Keratinocyte (primary cell): ENCODE measurements around the gene TTC16. TPM values are rescaled to one million over a fixed set of nuclear protein-coding genes. Genes with fewer than 3 reads are reported as not detected.

ENCODE experiments used
- DNase-seq: peaks from one replicate; pipeline ENCODE4 v3.0.0-alpha.2; 2011; ENCODE audit warnings: low read depth, missing footprints, low spot score
- FAIRE-seq: peaks from 2 replicates; lab custom pipeline; 2011; peaks lifted over from hg19 to GRCh38; lab: Jason Lieb, UNC
- H2AFZ ChIP-seq: 2 replicates; pipeline ENCODE4 v1.6.0; 2012; ENCODE audit warnings: low read length, control low read depth, inconsistent platforms; ENCODE audit not compliant: control insufficient read depth
- H3K27ac ChIP-seq: 2 replicates; pipeline ENCODE4 v1.5.1; 2011; ENCODE audit warnings: low read length; ENCODE audit not compliant: control insufficient read depth, insufficient read depth
- H3K27me3 ChIP-seq: 3 replicates; pipeline ENCODE4 v1.6.0; 2011; ENCODE audit warnings: low read length; ENCODE audit not compliant: control insufficient read depth, insufficient read depth; ENCODE audit errors: extremely low read depth
- H3K36me3 ChIP-seq, 2 experiments: 2 replicates in 1 of 2; 3 replicates in 1 of 2; pipeline ENCODE4 v1.5.1; 2011; ENCODE audit warnings: low read length in 2 of 2, mild to moderate bottlenecking in 1 of 2; ENCODE audit not compliant: control insufficient read depth in 2 of 2, insufficient read depth in 2 of 2; ENCODE audit errors: extremely low read depth in 1 of 2
- H3K4me1 ChIP-seq: 3 replicates; pipeline ENCODE4 v1.5.1; 2011; ENCODE audit warnings: low read length; ENCODE audit not compliant: control insufficient read depth, insufficient read depth; ENCODE audit errors: extremely low read depth
- H3K4me2 ChIP-seq: 3 replicates; pipeline ENCODE4 v1.6.0; 2011; ENCODE audit warnings: low read depth, low read length; ENCODE audit not compliant: control insufficient read depth, insufficient read depth; ENCODE audit errors: extremely low read depth
- H3K4me3 ChIP-seq, 3 experiments: fragments of 200-600 bp in 1 of 3; sonication (generic) in 1 of 3; 2 replicates in 2 of 3; 3 replicates in 1 of 3; pipeline ENCODE4 v1.5.1; 2011 to 2016; ENCODE audit warnings: low read length in 3 of 3, mild to moderate bottlenecking in 3 of 3, control low read depth in 2 of 3, inconsistent platforms in 1 of 3, low read depth in 1 of 3, mixed read lengths in 1 of 3, mixed run types in 1 of 3, moderate library complexity in 1 of 3; ENCODE audit not compliant: control insufficient read depth in 2 of 3, insufficient read depth in 2 of 3; ENCODE audit errors: extremely low read depth in 1 of 3
- H3K79me2 ChIP-seq: 2 replicates; pipeline ENCODE4 v1.6.0; 2012; ENCODE audit warnings: low read length; ENCODE audit not compliant: control insufficient read depth, insufficient read depth
- H3K9ac ChIP-seq: 3 replicates; pipeline ENCODE4 v1.6.0; 2011; ENCODE audit warnings: low read length; ENCODE audit not compliant: control insufficient read depth, insufficient read depth; ENCODE audit errors: extremely low read depth
- H3K9me1 ChIP-seq: 3 replicates; pipeline ENCODE4 v1.6.0; 2011; ENCODE audit warnings: low read length; ENCODE audit not compliant: control insufficient read depth, insufficient read depth; ENCODE audit errors: extremely low read depth
- H3K9me3 ChIP-seq: 2 replicates; pipeline ENCODE4 v1.5.1; 2012; ENCODE audit warnings: low read depth, low read length; ENCODE audit not compliant: control insufficient read depth
- H4K20me1 ChIP-seq: 3 replicates; pipeline ENCODE4 v1.6.0; 2011; ENCODE audit warnings: low read length; ENCODE audit not compliant: control insufficient read depth, insufficient read depth; ENCODE audit errors: extremely low read depth
- CTCF ChIP-seq, 3 experiments: IDR thresholded peaks in 1 of 3; conservative IDR thresholded peaks in 1 of 3; optimal IDR thresholded peaks in 1 of 3; 2 replicates in 2 of 3; 3 replicates in 1 of 3; pipeline versions ENCODE3 to v1.5.1; 2011; ENCODE audit warnings: low read length in 3 of 3, mild to moderate bottlenecking in 3 of 3, moderate library complexity in 2 of 3, control low read depth in 1 of 3, inconsistent platforms in 1 of 3; ENCODE audit not compliant: insufficient read depth in 2 of 3; ENCODE audit errors: extremely low read depth in 1 of 3
- EZH2 ChIP-seq: IDR thresholded peaks from one replicate; pipeline ENCODE4 v1.6.1; 2012; ENCODE audit warnings: inconsistent platforms, mild to moderate bottlenecking, low read length, moderate library complexity
- dilution Hi-C: fragments of 300-500 bp; cut with MboI; formaldehyde crosslinking; loops from one replicate; pipeline ENCODE4 v1.7.0; 2020; ENCODE audit warnings: low sequenced_read_pairs; ENCODE audit not compliant: extremely low pct_ligation_motif_present
- polyA plus RNA-seq, 5 experiments: library from polyadenylated mRNA; depleted of rRNA in 3 of 5; stranded (reverse) in 3 of 5; stranded (forward) in 1 of 5; unstranded in 1 of 5; fragments of >200 nt; gene quantifications; 1 replicate in 1 of 5; 2 replicates in 3 of 5; 3 replicates in 1 of 5; pipeline versions ENCODE4 v1.2.1 to v1.2.3, GENCODE V29; 2011 to 2012; ENCODE audit warnings: missing spikeins in 2 of 5, low read depth in 1 of 5, low replicate concordance in 1 of 5

Gene TTC16
- polyA plus RNA-seq, 1 donor (not counting 4 experiments of a cell fraction or from before 2014, with no cell fraction given), result not detected

GRCh38 chr9:127751269-127752054, 35.6 kb downstream of the TTC16 start:
- H3K36me3 ChIP-seq, result no peaks in the 10 kb centered on the region
- no peaks in the 10 kb centered on the region for H3K4me1 ChIP-seq
- H3K9me1 ChIP-seq, result no peaks in the 10 kb centered on the region
- H2AFZ ChIP-seq, result no peak overlapping the region
- dilution Hi-C loops, result no loop called here
- H3K9ac ChIP-seq, result no peak overlapping the region
- H3K79me2 ChIP-seq, result no peaks in the 10 kb centered on the region
- DNase-seq (no peak), FAIRE-seq (no peak)
- H3K27me3 ChIP-seq, result peaks cover 43% of the 10 kb centered on the region
- H3K4me3 ChIP-seq, result no peak overlapping the region
- no peak for TF ChIP-seq EZH2
- no peak for TF ChIP-seq CTCF (optimal IDR thresholded peaks at IDR 0.05 in 1 of 3, IDR thresholded peaks at IDR 0.05 in 1 of 3, conservative IDR thresholded peaks at IDR 0.05 in 1 of 3; ENCODE audit: extremely low read depth in 1 of 3, insufficient read depth in 2 of 3, low read length in 3 of 3)
- H3K9me3 ChIP-seq, result no peaks in the 10 kb centered on the region
- H3K27ac ChIP-seq, result no peak overlapping the region
- no peak overlapping the region for H3K4me2 ChIP-seq
- H4K20me1 ChIP-seq, result no peaks in the 10 kb centered on the region

- DNase-seq (no peak), FAIRE-seq (no peak)
- no peaks in the 10 kb centered on the region for H3K9me3 ChIP-seq
- dilution Hi-C loops, result no loop called here
- no peak overlapping the region for H3K4me2 ChIP-seq
- H2AFZ ChIP-seq, result no peak overlapping the region
- no peaks in the 10 kb centered on the region for H3K4me1 ChIP-seq
- peaks cover 44% of the 10 kb centered on the region for H3K27me3 ChIP-seq
- H3K36me3 ChIP-seq, result no peaks in the 10 kb centered on the region
- H4K20me1 ChIP-seq, result no peaks in the 10 kb centered on the region
- no peak overlapping the region for H3K9ac ChIP-seq
- H3K79me2 ChIP-seq, result no peaks in the 10 kb centered on the region
- no peak overlapping the region for H3K4me3 ChIP-seq
- no peak overlapping the region for H3K27ac ChIP-seq
- TF ChIP-seq EZH2 (no peak), CTCF (optimal IDR thresholded peaks at IDR 0.05 in 1 of 3, IDR thresholded peaks at IDR 0.05 in 1 of 3, conservative IDR thresholded peaks at IDR 0.05 in 1 of 3; ENCODE audit: extremely low read depth in 1 of 3, insufficient read depth in 2 of 3, low read length in 3 of 3) (no peak)
- no peaks in the 10 kb centered on the region for H3K9me1 ChIP-seq
Measured at GRCh38 chr9:127753148-127753547, 37.3 kb downstream of the TTC16 start.
